Liver (tissue), 9 donors: ENCODE results near the gene ARNT2. TPM values are rescaled to one million over a fixed set of nuclear protein-coding genes. Genes with fewer than 3 reads are reported as not detected.

ENCODE experiments used
- DNase-seq: peaks from one replicate; pipeline ENCODE4 v3.0.0-alpha.2; 2017; ENCODE audit warnings: low spot score
- H3K27ac ChIP-seq, 2 donors: one replicate each; pipeline ENCODE4 v1.7.0; 2013; ENCODE audit warnings: inconsistent platforms in 2 of 2, low read length in 2 of 2, control low read depth in 1 of 2, low read depth in 1 of 2, mild to moderate bottlenecking in 1 of 2
- H3K27me3 ChIP-seq, 4 donors: one replicate each; pipeline versions ENCODE4 v1.6.1 to v1.7.0; 2013; ENCODE audit warnings: low read length in 3 of 4, inconsistent platforms in 1 of 4, mild to moderate bottlenecking in 1 of 4, moderate library complexity in 1 of 4; ENCODE audit not compliant: control insufficient read depth in 4 of 4, insufficient read depth in 4 of 4
- H3K36me3 ChIP-seq, 4 donors: one replicate each; pipeline versions ENCODE4 v1.6.1 to v1.7.0; 2013; ENCODE audit warnings: low read length in 3 of 4, mild to moderate bottlenecking in 3 of 4, low read depth in 1 of 4, moderate library complexity in 1 of 4; ENCODE audit not compliant: control insufficient read depth in 4 of 4, insufficient read depth in 3 of 4
- H3K4me1 ChIP-seq, 4 donors: one replicate each; pipeline versions ENCODE4 v1.6.1 to v1.7.0; 2013; ENCODE audit warnings: low read length in 3 of 4, mild to moderate bottlenecking in 3 of 4, moderate library complexity in 1 of 4; ENCODE audit not compliant: control insufficient read depth in 4 of 4, insufficient read depth in 4 of 4
- H3K4me3 ChIP-seq, 3 donors: one replicate each; pipeline versions ENCODE4 v1.6.1 to v1.7.0; 2013; ENCODE audit warnings: low read length in 3 of 3, control low read depth in 1 of 3, low read depth in 1 of 3, mild to moderate bottlenecking in 1 of 3
- H3K9ac ChIP-seq, 2 donors: one replicate each; pipeline ENCODE4 v1.7.0; 2013; ENCODE audit warnings: low read length in 2 of 2, mild to moderate bottlenecking in 2 of 2, moderate library complexity in 2 of 2, control low read depth in 1 of 2, low read depth in 1 of 2
- H3K9me3 ChIP-seq, 4 donors: one replicate each; pipeline versions ENCODE4 v1.6.1 to v1.7.0; 2013; ENCODE audit warnings: low read length in 3 of 4; ENCODE audit not compliant: control insufficient read depth in 4 of 4
- ATF3 ChIP-seq: IDR thresholded peaks from 2 replicates; pipeline ENCODE4 v1.6.1; 2016; ENCODE audit warnings: antibody characterized with exemption
- CTCF ChIP-seq: fragments of 150-350 bp; IDR thresholded peaks from 2 replicates; pipeline ENCODE4 v1.5.1; 2017; ENCODE audit warnings: improper control_type of control experiment, low read depth, low read length; ENCODE audit not compliant: missing input control
- EGR1 ChIP-seq, 2 donors: IDR thresholded peaks; 2 replicates each; pipeline ENCODE4 v1.6.1; 2016 to 2018; ENCODE audit warnings: antibody characterized with exemption in 2 of 2, low read depth in 2 of 2
- FOXA1 ChIP-seq: IDR thresholded peaks from 2 replicates; pipeline ENCODE4 v1.6.1; 2016; ENCODE audit warnings: antibody characterized with exemption
- FOXA2 ChIP-seq: IDR thresholded peaks from 2 replicates; pipeline ENCODE4 v1.6.1; 2016; ENCODE audit warnings: antibody characterized with exemption
- GABPA ChIP-seq, 2 donors: IDR thresholded peaks in 1 of 2; conservative IDR thresholded peaks in 1 of 2; 2 replicates each; pipeline ENCODE4 v1.6.1; 2016; ENCODE audit warnings: antibody characterized with exemption in 2 of 2, mild to moderate bottlenecking in 1 of 2, moderate library complexity in 1 of 2
- HNF4A ChIP-seq, 2 donors: conservative IDR thresholded peaks; 2 replicates each; pipeline ENCODE4 v1.6.1; 2016; ENCODE audit warnings: antibody characterized with exemption in 2 of 2, mild to moderate bottlenecking in 2 of 2
- HNF4G ChIP-seq: IDR thresholded peaks from 2 replicates; pipeline ENCODE4 v1.6.1; 2016; ENCODE audit warnings: antibody characterized with exemption
- JUND ChIP-seq, 2 donors: IDR thresholded peaks; 2 replicates each; pipeline ENCODE4 v1.6.1; 2016; ENCODE audit warnings: antibody characterized with exemption in 2 of 2
- MAX ChIP-seq: IDR thresholded peaks from 2 replicates; pipeline ENCODE4 v1.6.1; 2016; ENCODE audit warnings: antibody characterized with exemption
- NR2F2 ChIP-seq: IDR thresholded peaks from 2 replicates; pipeline ENCODE4 v1.6.1; 2016; ENCODE audit warnings: antibody characterized with exemption
- RAD21 ChIP-seq, 2 donors: IDR thresholded peaks; 2 replicates each; pipeline ENCODE4 v1.6.1; 2016; ENCODE audit warnings: antibody characterized with exemption in 2 of 2, mild to moderate bottlenecking in 2 of 2
- REST ChIP-seq: IDR thresholded peaks from 2 replicates; pipeline ENCODE4 v1.6.1; 2016; ENCODE audit warnings: antibody characterized with exemption, mild to moderate bottlenecking
- SP1 ChIP-seq: IDR thresholded peaks from 2 replicates; pipeline ENCODE4 v1.6.1; 2018; ENCODE audit warnings: antibody characterized with exemption, mild to moderate bottlenecking
- TAF1 ChIP-seq: conservative IDR thresholded peaks from 2 replicates; pipeline ENCODE4 v1.6.1; 2016; ENCODE audit warnings: antibody characterized with exemption, mild to moderate bottlenecking
- YY1 ChIP-seq: IDR thresholded peaks from 2 replicates; pipeline ENCODE4 v1.6.1; 2016; ENCODE audit warnings: antibody characterized with exemption, mild to moderate bottlenecking
- ZBTB33 ChIP-seq: IDR thresholded peaks from 2 replicates; pipeline ENCODE4 v1.6.1; 2016; ENCODE audit warnings: antibody characterized with exemption
- whole genome bisulfite sequencing: extraction: QIAGEN DNeasy Blood & Tissue Kit; methylation state at CpG from one replicate; pipeline ENCODE4 v1.1.7; 2013; 5-methylcytosine and 5-hydroxymethylcytosine counted together
- polyA plus RNA-seq, 2 donors: library from polyadenylated mRNA; stranded (reverse) in 1 of 2; unstranded in 1 of 2; fragments of 200-250 nt in 1 of 2; fragments of >200 nt in 1 of 2; fragmentation: Nextera tagmentation in 1 of 2; extraction: Ambion mirVana in 1 of 2; gene quantifications; one replicate each; pipeline versions ENCODE4 v1.2.1 to v1.2.3, GENCODE V29; 2013 to 2015
- total RNA-seq, 2 donors: library from RNA; depleted of rRNA; stranded (reverse); fragments of >200 nt; gene quantifications; one replicate each; pipeline ENCODE4 v1.2.3, GENCODE V29; 2014
- donor health status: healthy.
- donor health status: healthy.
- donor health status: healthy.
- donor health status: healthy.
- donor health status: healthy.

The ARNT2 gene
- total and polyA plus RNA-seq, 4 donors = 0.17 to 0.92 (median 0.54) TPM

- no peaks in the 10 kb centered on the region for H3K27me3 ChIP-seq
- no peak for TF ChIP-seq HNF4A (conservative IDR thresholded peaks at IDR 0.05)
- no peak for TF ChIP-seq SP1
- TF ChIP-seq RAD21 (IDR thresholded peaks at IDR 0.05) = no peak
- TF ChIP-seq TAF1 = no peak
- TF ChIP-seq CTCF = no peak
- TF ChIP-seq ZBTB33 = no peak
- no peak for TF ChIP-seq REST
- no peak for TF ChIP-seq JUND (IDR thresholded peaks at IDR 0.05)
- TF ChIP-seq GABPA (IDR thresholded peaks at IDR 0.05 in 1 of 2, conservative IDR thresholded peaks at IDR 0.05 in 1 of 2) = no peak
- no peak for TF ChIP-seq FOXA2
- TF ChIP-seq NR2F2 = no peak
- no peak for TF ChIP-seq MAX
- no peak for TF ChIP-seq FOXA1
- no peak for TF ChIP-seq ATF3
- TF ChIP-seq EGR1 (IDR thresholded peaks at IDR 0.05; ENCODE audit: low read depth in 2 of 2) = no peak
- H3K9me3 ChIP-seq = no peaks in the 10 kb centered on the region
- H3K9ac ChIP-seq = no peak overlapping the region
- H3K4me1 ChIP-seq = no peaks in the 10 kb centered on the region
- H3K4me3 ChIP-seq = no peak overlapping the region
- H3K36me3 ChIP-seq = no peaks in the 10 kb centered on the region
- H3K27ac ChIP-seq = no peak overlapping the region
- DNase-seq = no peak
- 86% methylated on average over 5 of the region's 5 CpGs for WGBS
Measured at GRCh38 chr15:80578206-80578595, 174.0 kb downstream of the ARNT2 start.

GRCh38 chr15:80578871-80579270 lies 174.7 kb downstream of the ARNT2 start:
- no peaks in the 10 kb centered on the region for H3K36me3 ChIP-seq
- no peak overlapping the region for H3K27ac ChIP-seq
- no peaks in the 10 kb centered on the region for H3K27me3 ChIP-seq
- H3K4me3 ChIP-seq = no peak overlapping the region
- TF ChIP-seq RAD21 (IDR thresholded peaks at IDR 0.05) (no peak), EGR1 (IDR thresholded peaks at IDR 0.05; ENCODE audit: low read depth in 2 of 2) (no peak), YY1 (no peak), MAX (no peak), GABPA (IDR thresholded peaks at IDR 0.05 in 1 of 2, conservative IDR thresholded peaks at IDR 0.05 in 1 of 2) (no peak), REST (no peak), HNF4A (conservative IDR thresholded peaks at IDR 0.05) (no peak), HNF4G (no peak)
- 97% methylated on average over 7 of the region's 7 CpGs for WGBS
- H3K4me1 ChIP-seq = peaks cover 0 to 3% (median 2%) of the 10 kb centered on the region in 4 donors
- H3K9me3 ChIP-seq = no peaks in the 10 kb centered on the region
- H3K9ac ChIP-seq = no peak overlapping the region
- DNase-seq = no peak
